GM18511 (cell line): Measurements from ENCODE around the gene MTFR1L.

Experiments used
- ATAC-seq: cut with Tn5 transposase; IDR thresholded peaks from one replicate; pipeline ENCODE4 v1.9.1; 2021; ENCODE audit warnings: mild to moderate bottlenecking, moderate library complexity; ENCODE audit not compliant: unreplicated experiment

Gene MTFR1L

DNA sequence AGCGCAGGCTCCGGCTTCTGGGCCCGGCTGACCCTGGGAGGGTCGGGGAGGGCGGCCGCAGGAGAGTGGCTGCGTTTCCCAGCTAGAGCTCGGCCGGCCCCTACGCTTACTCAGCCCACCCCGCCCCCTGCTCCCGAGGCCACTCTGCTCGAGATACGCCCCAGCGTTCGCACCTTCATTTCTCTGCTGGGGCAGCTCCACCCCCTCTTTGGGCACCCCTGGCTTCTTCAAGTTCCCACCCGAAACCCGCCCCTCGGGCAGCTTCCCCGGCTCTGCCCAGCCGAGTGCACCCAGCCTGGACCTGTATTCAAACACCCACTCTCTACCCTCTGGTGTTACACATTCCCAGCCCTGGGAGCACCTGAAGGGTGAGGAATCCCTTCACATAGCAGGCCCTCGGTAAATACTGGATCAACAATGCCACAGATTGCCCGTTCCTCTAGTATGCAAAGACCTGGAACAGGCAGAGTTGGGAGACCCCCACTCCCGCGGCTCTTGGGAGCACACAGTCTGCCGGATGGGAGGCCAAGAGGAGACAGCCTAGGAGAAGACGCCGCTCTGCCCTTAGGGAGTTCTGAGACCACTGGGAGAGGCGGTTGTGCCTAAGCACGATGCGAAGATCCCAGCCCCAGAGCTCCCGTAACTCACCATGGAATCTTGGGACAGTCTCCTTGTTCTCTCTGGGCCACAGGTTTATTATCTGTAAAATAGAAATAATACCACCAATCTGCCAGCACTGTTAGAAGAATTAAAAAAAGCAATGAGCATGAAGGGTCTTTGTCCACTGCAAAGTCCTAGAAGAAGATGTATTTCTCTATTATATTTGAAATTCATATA is 56.3 kb downstream of the MTFR1L start:
- ATAC-seq, result peak; percentile 41

DNA sequence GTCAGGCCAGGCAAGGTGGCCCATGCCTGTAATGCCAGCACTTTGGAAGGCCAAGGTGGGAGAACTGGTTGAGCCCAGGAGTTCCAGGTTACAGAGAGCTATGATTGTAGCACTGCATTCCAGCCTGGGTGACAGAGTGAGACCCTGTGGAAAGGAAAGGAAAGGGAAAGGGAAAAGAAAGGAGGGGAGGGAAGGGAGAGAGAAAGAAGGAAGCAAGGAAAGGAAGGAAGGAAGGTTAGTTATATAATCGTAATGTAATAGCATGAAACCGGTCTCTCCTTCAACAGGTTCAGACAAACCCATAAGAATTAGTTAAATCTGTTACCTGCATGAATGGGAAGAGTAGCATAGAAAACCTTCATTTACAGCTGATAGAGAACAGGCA is 56.9 kb downstream of the MTFR1L start:
- no peak for ATAC-seq

DNA sequence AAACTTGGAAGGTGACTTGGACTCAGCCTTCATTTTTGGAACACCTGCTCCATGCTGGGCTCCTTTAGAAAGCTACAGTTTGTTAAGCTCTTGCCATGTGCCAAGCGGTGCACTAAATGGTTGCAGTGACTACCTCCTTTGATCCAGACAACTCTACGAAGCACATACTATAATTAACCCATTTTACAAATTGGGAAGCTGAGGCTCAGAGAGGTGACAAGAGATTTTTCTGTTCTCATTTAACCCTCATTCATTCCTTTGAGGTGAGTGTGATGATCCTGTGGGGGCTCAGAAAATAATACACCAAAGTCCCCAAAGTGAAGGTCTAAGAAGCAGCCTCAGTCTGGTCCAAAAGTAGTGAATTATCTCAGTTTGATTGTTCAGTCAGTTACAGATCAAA is 57.4 kb downstream of the MTFR1L start:
- no peak for ATAC-seq

DNA sequence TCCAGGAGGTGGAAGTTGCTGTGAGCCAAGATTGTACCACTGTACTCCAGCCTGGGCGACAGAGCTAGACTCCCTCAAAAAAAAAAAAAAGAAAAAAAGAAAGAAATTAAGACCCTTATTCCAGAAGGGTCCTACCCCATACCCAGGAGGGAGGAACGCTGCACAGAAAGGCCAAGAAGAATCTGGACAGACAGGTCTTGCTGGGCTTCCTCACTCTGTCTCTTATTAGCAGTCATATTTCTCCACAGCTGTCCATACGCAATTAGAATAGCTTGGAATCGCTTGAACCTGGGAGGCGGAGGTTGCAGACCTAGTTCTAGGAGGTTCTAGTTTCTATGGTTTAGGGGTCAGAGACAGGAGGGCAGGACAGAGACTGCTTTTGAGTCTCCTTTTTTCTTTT is 58.9 kb downstream of the MTFR1L start:
- no peak for ATAC-seq

DNA sequence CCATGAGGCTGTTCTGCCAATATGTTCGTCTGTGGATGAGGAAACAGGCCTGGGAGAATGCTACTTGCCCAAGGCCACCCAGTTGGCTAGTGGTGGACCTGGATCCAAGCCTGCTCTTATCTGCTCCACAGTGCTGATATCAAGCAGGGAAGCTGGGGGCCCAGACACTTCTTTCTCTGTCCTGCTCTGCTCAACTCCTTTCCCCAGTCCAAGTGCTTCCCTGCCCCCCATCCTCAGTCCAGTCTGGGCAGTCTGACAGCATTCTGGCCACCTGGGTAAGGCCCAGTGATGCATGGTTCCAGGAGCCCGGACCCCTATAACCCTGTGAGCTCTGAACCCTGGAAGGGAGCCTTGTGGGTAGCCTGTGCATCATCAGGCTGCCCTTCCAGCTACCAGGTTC is 59.9 kb downstream of the MTFR1L start:
- no peak for ATAC-seq

DNA sequence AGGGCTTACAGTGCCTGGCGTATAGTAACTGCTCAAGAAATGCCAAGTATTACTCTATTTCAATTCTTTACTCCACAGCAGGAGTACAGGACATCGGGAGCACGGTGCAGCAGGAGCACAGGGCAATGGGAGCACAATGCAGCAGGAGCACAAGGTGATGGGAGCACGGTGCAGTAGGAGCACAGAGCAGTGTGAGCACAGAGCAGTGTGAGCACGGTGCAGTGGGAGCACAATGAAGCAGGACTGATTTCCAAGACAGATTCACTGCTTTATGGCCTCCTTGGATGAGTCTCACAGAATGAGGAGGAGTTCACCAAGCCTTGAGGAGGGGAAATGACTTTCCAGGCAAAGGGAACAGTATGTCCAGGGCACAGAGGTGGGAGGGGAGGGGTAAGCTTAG is 60.8 kb downstream of the MTFR1L start:
- no peak for ATAC-seq

DNA sequence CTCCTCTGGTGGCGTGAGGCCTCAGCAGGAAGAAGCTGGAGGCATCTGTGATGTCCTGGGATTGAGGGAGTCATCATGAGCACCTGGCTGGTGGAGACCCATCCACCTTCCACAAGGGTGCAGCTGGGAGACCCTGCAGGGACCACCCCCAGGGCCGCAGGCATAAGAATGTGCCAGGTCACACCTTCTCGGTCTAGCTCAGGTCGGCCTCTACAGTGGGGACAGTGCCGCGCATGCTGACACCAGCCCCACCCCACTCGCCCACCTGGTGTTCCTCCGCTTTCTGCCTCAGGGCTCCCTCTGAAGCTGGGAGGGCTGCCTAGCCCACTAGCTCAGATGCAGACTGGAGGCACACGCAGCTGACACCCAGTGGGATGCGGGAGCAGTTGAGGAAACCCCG is 61.5 kb downstream of the MTFR1L start:
- no peak for ATAC-seq
